Dendritic cell treated with granulocyte-macrophage colony-stimulating factor and Interleukin-4, amounts not matched to agents 40 ng/mL and 50 ng/mL, for 4 days (primary cell): ENCODE data around the gene TENT5A.

ENCODE experiments used
- H3K27ac Mint-ChIP-seq: one replicate; pipeline ENCODE4 v1.8.0; 2022; ENCODE audit warnings: mild to moderate bottlenecking, mixed read lengths
- H3K27me3 Mint-ChIP-seq: one replicate; pipeline ENCODE4 v1.8.0; 2022; ENCODE audit warnings: mild to moderate bottlenecking, mixed read lengths
- H3K36me3 Mint-ChIP-seq: one replicate; pipeline ENCODE4 v1.8.0; 2022; ENCODE audit warnings: low read depth, mixed read lengths
- H3K4me1 Mint-ChIP-seq: one replicate; pipeline ENCODE4 v1.8.0; 2022; ENCODE audit warnings: low read depth, mixed read lengths
- H3K4me3 Mint-ChIP-seq: one replicate; pipeline ENCODE4 v1.8.0; 2022; ENCODE audit warnings: mild to moderate bottlenecking, moderate library complexity, mixed read lengths
- H3K9me3 Mint-ChIP-seq: one replicate; pipeline ENCODE4 v1.8.0; 2022; ENCODE audit warnings: mixed read lengths
- intact Hi-C: fragments of 100-400 bp; cut with micrococcal nuclease; formaldehyde crosslinking; loops from one replicate; pipeline ENCODE4 v1.15.0; 2022

TENT5A gene

GRCh38 chr6:81736428-81736827 lies 16.1 kb downstream of the TENT5A start:
- no peak overlapping the region for H3K27ac Mint-ChIP-seq
- peaks cover 18% of the 10 kb centered on the region for H3K4me1 Mint-ChIP-seq
- intact Hi-C loops = loop anchor here (2.0 kb wide), 1 partner anchor 14 kb away; no protein-coding TSS in a partner anchor
- no peaks in the 10 kb centered on the region for H3K9me3 Mint-ChIP-seq
- H3K4me3 Mint-ChIP-seq = no peak overlapping the region
- no peaks in the 10 kb centered on the region for H3K27me3 Mint-ChIP-seq
- H3K36me3 Mint-ChIP-seq = no peaks in the 10 kb centered on the region

GRCh38 chr6:81735756-81736380 lies 16.6 kb downstream of the TENT5A start:
- Mint-ChIP-seq H3K36me3 (no peaks in the 10 kb centered on the region), H3K27ac (no peak overlapping the region), H3K4me3 (no peak overlapping the region), H3K9me3 (no peaks in the 10 kb centered on the region), H3K4me1 (peaks cover 18% of the 10 kb centered on the region), H3K27me3 (no peaks in the 10 kb centered on the region)
- intact Hi-C loops = loop anchor here (2.0 kb wide), 1 partner anchor 15 kb away; no protein-coding TSS in a partner anchor

- H3K36me3 Mint-ChIP-seq = no peaks in the 10 kb centered on the region
- H3K4me1 Mint-ChIP-seq = peaks cover 18% of the 10 kb centered on the region
- intact Hi-C loops = loop anchor here (1.0 kb wide), 1 partner anchor 246 kb away; no protein-coding TSS in a partner anchor
- no peaks in the 10 kb centered on the region for H3K27me3 Mint-ChIP-seq
- H3K27ac Mint-ChIP-seq = no peak overlapping the region
- no peaks in the 10 kb centered on the region for H3K9me3 Mint-ChIP-seq
- H3K4me3 Mint-ChIP-seq = no peak overlapping the region
Observed at GRCh38 chr6:81734500-81735150, 17.9 kb downstream of the TENT5A start.

GRCh38 chr6:81734081-81734480 lies 18.4 kb downstream of the TENT5A start:
- H3K4me1 Mint-ChIP-seq = peaks cover 12% of the 10 kb centered on the region
- H3K27ac Mint-ChIP-seq = no peak overlapping the region
- no peaks in the 10 kb centered on the region for H3K9me3 Mint-ChIP-seq
- no peaks in the 10 kb centered on the region for H3K27me3 Mint-ChIP-seq
- H3K4me3 Mint-ChIP-seq = no peak overlapping the region
- intact Hi-C loops = loop anchor here (1.0 kb wide), 1 partner anchor 246 kb away; no protein-coding TSS in a partner anchor
- no peaks in the 10 kb centered on the region for H3K36me3 Mint-ChIP-seq

- intact Hi-C loops = no loop called here
- H3K9me3 Mint-ChIP-seq = no peaks in the 10 kb centered on the region
- no peak overlapping the region for H3K27ac Mint-ChIP-seq
- no peaks in the 10 kb centered on the region for H3K36me3 Mint-ChIP-seq
- no peaks in the 10 kb centered on the region for H3K27me3 Mint-ChIP-seq
- H3K4me1 Mint-ChIP-seq = no peaks in the 10 kb centered on the region
- H3K4me3 Mint-ChIP-seq = no peak overlapping the region
Observed at GRCh38 chr6:81731814-81732213, 20.7 kb downstream of the TENT5A start.

- intact Hi-C loops = no loop called here
- Mint-ChIP-seq H3K4me1 (no peaks in the 10 kb centered on the region), H3K27ac (no peak overlapping the region), H3K27me3 (no peaks in the 10 kb centered on the region), H3K4me3 (no peak overlapping the region), H3K9me3 (no peaks in the 10 kb centered on the region), H3K36me3 (no peaks in the 10 kb centered on the region)
Observed at GRCh38 chr6:81727876-81728517, 24.5 kb downstream of the TENT5A start.

- no peaks in the 10 kb centered on the region for H3K9me3 Mint-ChIP-seq
- H3K36me3 Mint-ChIP-seq = no peaks in the 10 kb centered on the region
- H3K27ac Mint-ChIP-seq = no peak overlapping the region
- H3K27me3 Mint-ChIP-seq = no peaks in the 10 kb centered on the region
- H3K4me3 Mint-ChIP-seq = no peak overlapping the region
- H3K4me1 Mint-ChIP-seq = peaks cover 9% of the 10 kb centered on the region
- intact Hi-C loops = no loop called here
Observed at GRCh38 chr6:81725127-81725526, 27.4 kb downstream of the TENT5A start.

GRCh38 chr6:81722506-81723223 lies 29.8 kb downstream of the TENT5A start:
- Mint-ChIP-seq H3K36me3 (no peaks in the 10 kb centered on the region), H3K9me3 (no peaks in the 10 kb centered on the region), H3K27me3 (no peaks in the 10 kb centered on the region), H3K4me1 (peaks cover 17% of the 10 kb centered on the region), H3K4me3 (no peak overlapping the region), H3K27ac (no peak overlapping the region)
- intact Hi-C loops = no loop called here

- no peak overlapping the region for H3K27ac Mint-ChIP-seq
- H3K9me3 Mint-ChIP-seq = no peaks in the 10 kb centered on the region
- H3K4me1 Mint-ChIP-seq = peaks cover 17% of the 10 kb centered on the region
- H3K36me3 Mint-ChIP-seq = no peaks in the 10 kb centered on the region
- intact Hi-C loops = no loop called here
- no peak overlapping the region for H3K4me3 Mint-ChIP-seq
- H3K27me3 Mint-ChIP-seq = no peaks in the 10 kb centered on the region
Observed at GRCh38 chr6:81720427-81720826, 32.1 kb downstream of the TENT5A start.

GRCh38 chr6:81718126-81718525 lies 34.4 kb downstream of the TENT5A start:
- H3K36me3 Mint-ChIP-seq = no peaks in the 10 kb centered on the region
- H3K27me3 Mint-ChIP-seq = no peaks in the 10 kb centered on the region
- H3K4me3 Mint-ChIP-seq = no peak overlapping the region
- no peak overlapping the region for H3K27ac Mint-ChIP-seq
- no peaks in the 10 kb centered on the region for H3K9me3 Mint-ChIP-seq
- H3K4me1 Mint-ChIP-seq = peaks cover 17% of the 10 kb centered on the region
- intact Hi-C loops = no loop called here

- intact Hi-C loops = no loop called here
- Mint-ChIP-seq H3K4me3 (no peak overlapping the region), H3K27me3 (no peaks in the 10 kb centered on the region), H3K4me1 (peaks cover 6% of the 10 kb centered on the region), H3K36me3 (no peaks in the 10 kb centered on the region), H3K9me3 (no peaks in the 10 kb centered on the region), H3K27ac (no peak overlapping the region)
Observed at GRCh38 chr6:81714684-81715083, 37.8 kb downstream of the TENT5A start.

GRCh38 chr6:81713205-81713604 lies 39.3 kb downstream of the TENT5A start:
- Mint-ChIP-seq H3K27me3 (no peaks in the 10 kb centered on the region), H3K4me1 (peaks cover under 1% of the 10 kb centered on the region), H3K27ac (no peak overlapping the region), H3K9me3 (no peaks in the 10 kb centered on the region), H3K36me3 (no peaks in the 10 kb centered on the region), H3K4me3 (no peak overlapping the region)
- intact Hi-C loops = no loop called here

- H3K4me3 Mint-ChIP-seq = no peak overlapping the region
Observed at GRCh38 chr6:81708113-81708699, 44.3 kb downstream of the TENT5A start.

More at GRCh38 chr6:81708113-81708699, 44.3 kb downstream of the TENT5A start:
- intact Hi-C loops = no loop called here
- H3K9me3 Mint-ChIP-seq = peaks cover 11% of the 10 kb centered on the region
- peaks cover 1% of the 10 kb centered on the region for H3K36me3 Mint-ChIP-seq
- no peaks in the 10 kb centered on the region for H3K27me3 Mint-ChIP-seq
- no peak overlapping the region for H3K27ac Mint-ChIP-seq
- no peaks in the 10 kb centered on the region for H3K4me1 Mint-ChIP-seq
